CD4-positive, alpha-beta T cell (primary cell): ENCODE results near the gene GLIS1. TPM values are rescaled to one million over a fixed set of nuclear protein-coding genes. Genes with fewer than 3 reads are reported as not detected.

ENCODE experiments used
- ATAC-seq: fragments of 200-7000 bp; cut with Tn5 transposase; one replicate; pipeline ENCODE4 v1.10.0; 2022; ENCODE audit warnings: mild to moderate bottlenecking; ENCODE audit not compliant: poor library complexity
- CTCF ChIA-PET: fragments of 350-600 bp; sonication (Branson Sonifier 250); formaldehyde crosslinking; loops from one replicate; lab custom pipeline; 2021; ENCODE audit warnings: antibody characterized with exemption, inconsistent platforms; lab: Charles Lee
- POLR2A ChIA-PET: fragments of 350-600 bp; sonication (Branson Sonifier 250); formaldehyde crosslinking; loops from one replicate; lab custom pipeline; 2021; ENCODE audit warnings: antibody characterized with exemption, inconsistent platforms; lab: Charles Lee
- DNase-seq, 14 experiments: peaks; one replicate each; pipeline ENCODE4 v3.0.0-alpha.2; 2013 to 2020; ENCODE audit warnings: mixed read lengths in 2 of 14
- H3K27ac ChIP-seq, 2 donors: one replicate each; pipeline versions ENCODE4 v1.5.1 to v1.7.0; 2013; ENCODE audit warnings: low read length in 2 of 2, low read depth in 1 of 2, mild to moderate bottlenecking in 1 of 2
- H3K27me3 ChIP-seq, 2 experiments: 1 replicate in 1 of 2; 2 replicates in 1 of 2; pipeline versions ENCODE4 v1.6.1 to v1.7.0; 2013; ENCODE audit warnings: low read length in 2 of 2, control low read depth in 1 of 2, mild to moderate bottlenecking in 1 of 2, moderate library complexity in 1 of 2; ENCODE audit not compliant: insufficient read depth in 2 of 2, control insufficient read depth in 1 of 2
- H3K36me3 ChIP-seq: one replicate; pipeline ENCODE4 v1.6.1; 2013; ENCODE audit warnings: low read length, control low read depth; ENCODE audit not compliant: insufficient read depth
- H3K4me1 ChIP-seq: one replicate; pipeline ENCODE4 v1.6.1; 2013; ENCODE audit warnings: low read length, control low read depth; ENCODE audit not compliant: insufficient read depth
- H3K4me3 ChIP-seq: one replicate; pipeline ENCODE4 v1.5.1; 2013; ENCODE audit warnings: mild to moderate bottlenecking, low read length, moderate library complexity
- H3K9me3 ChIP-seq, 2 experiments: 1 replicate in 1 of 2; 2 replicates in 1 of 2; pipeline versions ENCODE4 v1.6.1 to v1.7.0; 2013; ENCODE audit warnings: low read length in 2 of 2, mild to moderate bottlenecking in 2 of 2, control low read depth in 1 of 2, moderate library complexity in 1 of 2; ENCODE audit not compliant: control insufficient read depth in 1 of 2, insufficient read depth in 1 of 2
- H3K27ac Mint-ChIP-seq: one replicate; pipeline ENCODE4 v1.8.0; 2020; ENCODE audit warnings: mixed read lengths
- H3K27me3 Mint-ChIP-seq: one replicate; pipeline ENCODE4 v1.8.0; 2021; ENCODE audit warnings: mixed read lengths
- H3K36me3 Mint-ChIP-seq: one replicate; pipeline ENCODE4 v1.8.0; 2021; ENCODE audit warnings: low read depth, mixed read lengths
- H3K4me1 Mint-ChIP-seq: one replicate; pipeline ENCODE4 v1.8.0; 2021; ENCODE audit warnings: low read depth, mixed read lengths
- H3K4me3 Mint-ChIP-seq: one replicate; pipeline ENCODE4 v1.8.0; 2020; ENCODE audit warnings: mild to moderate bottlenecking, mixed read lengths
- H3K9me3 Mint-ChIP-seq: one replicate; pipeline ENCODE4 v1.8.0; 2020; ENCODE audit warnings: mixed read lengths
- CTCF ChIP-seq: fragments of 200-600 bp; IDR thresholded peaks from one replicate; pipeline ENCODE4 v1.8.0; 2022; ENCODE audit warnings: antibody characterized with exemption, mild to moderate bottlenecking
- intact Hi-C, 2 experiments: fragments of 100-400 bp; cut with DNase I in 1 of 2; cut with micrococcal nuclease in 1 of 2; formaldehyde crosslinking; loops; one replicate each; pipeline versions ENCODE4 v1.15.1 to v1.9.0; 2023 to 2025; cut with DNase I, micrococcal nuclease
- total RNA-seq, 174 experiments: library from RNA in 2 of 174; stranded (reverse) in 2 of 174; gene quantifications; one replicate each; pipeline ENCODE4 v1.2.3 and lab custom pipeline; 2021 to 2026

Gene GLIS1
- total RNA-seq, 2 experiments from 2014 or later: not detected

DNA sequence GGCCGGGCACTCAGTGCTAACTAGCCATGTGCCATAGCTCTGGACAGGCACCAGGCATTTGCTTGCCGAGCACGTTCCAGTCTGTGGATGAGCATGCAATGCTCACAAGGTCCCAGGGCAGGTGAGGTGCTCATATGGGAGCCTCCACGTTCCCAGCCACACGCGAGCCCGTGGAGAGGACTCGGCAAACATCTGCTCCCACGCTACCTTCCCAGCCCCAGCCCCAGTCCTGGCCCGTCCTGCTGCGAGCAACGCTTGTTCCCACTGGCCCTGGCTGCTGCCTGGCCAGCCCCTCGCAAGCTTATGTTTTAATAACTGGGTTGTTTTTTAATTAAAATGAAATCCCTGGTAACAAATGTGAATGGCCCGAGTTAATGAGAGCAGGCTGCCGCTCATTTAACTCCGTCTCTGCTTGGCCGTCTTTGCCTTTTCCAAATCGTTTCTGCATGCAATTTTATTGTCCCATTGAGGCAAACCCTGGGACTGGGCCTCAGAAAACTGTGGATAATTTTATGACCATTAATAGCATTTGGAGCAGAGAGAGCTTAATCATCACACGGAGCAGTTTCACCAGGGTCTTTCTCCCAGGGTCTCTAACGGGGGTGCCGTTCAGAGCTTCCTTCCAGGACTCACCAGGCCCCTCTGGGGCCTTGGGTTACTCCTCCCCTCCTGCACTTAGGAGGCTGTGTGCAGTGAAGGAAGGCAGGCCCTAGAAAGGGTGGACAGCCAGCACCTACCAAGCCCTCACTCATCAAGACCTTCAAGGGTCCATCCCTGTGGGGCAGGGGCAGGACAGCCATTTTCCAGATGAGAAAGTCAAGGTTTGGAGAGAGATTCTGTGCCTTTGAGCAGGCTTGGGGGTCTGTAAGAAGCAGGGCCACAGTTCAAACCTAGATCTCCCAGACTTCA lies 136.8 kb downstream of the GLIS1 start:
- Mint-ChIP-seq H3K4me3 (no peak overlapping the region), H3K36me3 (no peaks in the 10 kb centered on the region), H3K27me3 (no peaks in the 10 kb centered on the region), H3K9me3 (no peaks in the 10 kb centered on the region), H3K4me1 (peaks cover 3% of the 10 kb centered on the region), H3K27ac (no peak overlapping the region)
- ChIA-PET CTCF (no interaction called here), POLR2A (no interaction called here)
- ATAC-seq (no peak), DNase-seq (no peak)
- H3K4me1 ChIP-seq: peaks cover 17% of the 10 kb centered on the region
- intact Hi-C loops: no loop called here
- H3K27me3 ChIP-seq: no peaks in the 10 kb centered on the region
- no peaks in the 10 kb centered on the region for H3K36me3 ChIP-seq
- H3K9me3 ChIP-seq: no peaks in the 10 kb centered on the region
- no peak for TF ChIP-seq CTCF
- no peak overlapping the region for H3K4me3 ChIP-seq
- no peak overlapping the region for H3K27ac ChIP-seq

- Mint-ChIP-seq H3K27me3 (no peaks in the 10 kb centered on the region), H3K36me3 (no peaks in the 10 kb centered on the region), H3K4me3 (no peak overlapping the region), H3K9me3 (no peaks in the 10 kb centered on the region), H3K4me1 (peaks cover 3% of the 10 kb centered on the region), H3K27ac (no peak overlapping the region)
- no peak overlapping the region for H3K27ac ChIP-seq
- H3K36me3 ChIP-seq: no peaks in the 10 kb centered on the region
- no peaks in the 10 kb centered on the region for H3K27me3 ChIP-seq
- POLR2A ChIA-PET: no interaction called here
- DNase-seq (no peak), ATAC-seq (no peak)
- H3K4me3 ChIP-seq: no peak overlapping the region
- CTCF ChIA-PET: no interaction called here
- H3K4me1 ChIP-seq: peaks cover 17% of the 10 kb centered on the region
- no peaks in the 10 kb centered on the region for H3K9me3 ChIP-seq
- intact Hi-C loops: no loop called here
- TF ChIP-seq CTCF: no peak
Measured at GRCh38 chr1:53601031-53601745, 137.8 kb downstream of the GLIS1 start.

DNA sequence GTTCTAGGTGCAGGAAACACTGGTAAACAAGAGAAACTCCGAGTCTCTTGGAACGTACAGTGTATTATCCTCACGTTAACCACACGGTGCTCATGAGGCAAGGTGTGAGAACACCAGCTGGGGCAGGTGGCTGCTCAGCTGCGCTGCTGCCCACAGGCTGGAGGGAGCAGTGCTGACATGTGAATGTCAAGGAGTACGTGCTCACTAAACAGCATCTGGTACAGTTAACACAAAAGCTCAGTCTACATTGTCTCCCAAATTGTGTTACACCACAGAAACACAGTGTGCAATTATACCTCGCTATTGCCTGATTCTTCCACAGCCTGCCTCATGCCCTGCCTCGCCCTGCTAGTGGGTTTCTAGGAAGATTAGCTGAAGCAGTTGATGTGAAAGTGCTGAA lies 138.4 kb downstream of the GLIS1 start:
- POLR2A ChIA-PET: no interaction called here
- Histone ChIP-seq H3K4me1 (peaks cover 17% of the 10 kb centered on the region), H3K4me3 (no peak overlapping the region), H3K27me3 (no peaks in the 10 kb centered on the region), H3K36me3 (no peaks in the 10 kb centered on the region), H3K27ac (no peak overlapping the region), H3K9me3 (no peaks in the 10 kb centered on the region)
- Mint-ChIP-seq H3K27ac (no peak overlapping the region), H3K36me3 (no peaks in the 10 kb centered on the region), H3K9me3 (no peaks in the 10 kb centered on the region), H3K4me1 (peaks cover 3% of the 10 kb centered on the region), H3K27me3 (no peaks in the 10 kb centered on the region), H3K4me3 (no peak overlapping the region)
- CTCF ChIA-PET: no interaction called here
- ATAC-seq (peak; percentile 65), DNase-seq (peak in 3 of 14 experiments; percentile 28 to 69 (median 54))
- intact Hi-C loops: no loop called here
- TF ChIP-seq CTCF: no peak
